ENCODE results near the gene ARID5B. TPM values are rescaled to one million over a fixed set of nuclear protein-coding genes. Genes with fewer than 3 reads are reported as not detected.

ARID5B gene
- total and polyA plus RNA-seq, 2 experiments from 2014 or later: 1.3 to 1.6 TPM

DNA sequence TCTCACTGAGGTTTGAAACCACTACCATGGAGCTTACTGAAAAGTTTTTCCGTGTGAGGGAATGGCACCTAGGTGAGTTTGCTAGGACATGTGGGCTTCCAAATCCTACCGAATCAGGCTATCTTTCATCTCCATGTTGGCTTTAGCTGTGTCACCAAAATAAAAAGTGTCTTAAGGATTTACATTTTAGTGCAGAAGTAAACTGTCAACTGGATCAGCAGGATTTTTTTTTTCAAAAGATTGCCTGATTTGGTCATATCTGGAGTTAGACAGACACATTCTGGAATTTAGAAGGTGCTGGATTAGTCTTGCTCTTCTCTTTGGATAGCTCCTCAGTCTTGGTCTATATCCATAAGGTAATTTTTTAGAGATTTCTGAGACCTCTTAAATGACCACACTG lies 5.5 kb downstream of the ARID5B start (continued):
- TF ChIP-seq ZNF462 (CRISPR knock-in tag; IDR thresholded peaks at IDR 0.05): no peak

GRCh38 chr10:61907587-61907986 lies 6.1 kb downstream of the ARID5B start:
- H4K20me1 ChIP-seq (replicated peaks; ENCODE audit: insufficient read depth): no peaks in the 10 kb centered on the region
- TF ChIP-seq EZH2phosphoT487 (IDR thresholded peaks at IDR 0.05; ENCODE audit: unreplicated experiment): no peak
- TF ChIP-seq ZNF331 (CRISPR knock-in tag; IDR thresholded peaks at IDR 0.05; ENCODE audit: low read depth): no peak
- TF ChIP-seq ZNF114 (CRISPR knock-in tag; IDR thresholded peaks at IDR 0.05): no peak
- TF ChIP-seq, protein P1, sequence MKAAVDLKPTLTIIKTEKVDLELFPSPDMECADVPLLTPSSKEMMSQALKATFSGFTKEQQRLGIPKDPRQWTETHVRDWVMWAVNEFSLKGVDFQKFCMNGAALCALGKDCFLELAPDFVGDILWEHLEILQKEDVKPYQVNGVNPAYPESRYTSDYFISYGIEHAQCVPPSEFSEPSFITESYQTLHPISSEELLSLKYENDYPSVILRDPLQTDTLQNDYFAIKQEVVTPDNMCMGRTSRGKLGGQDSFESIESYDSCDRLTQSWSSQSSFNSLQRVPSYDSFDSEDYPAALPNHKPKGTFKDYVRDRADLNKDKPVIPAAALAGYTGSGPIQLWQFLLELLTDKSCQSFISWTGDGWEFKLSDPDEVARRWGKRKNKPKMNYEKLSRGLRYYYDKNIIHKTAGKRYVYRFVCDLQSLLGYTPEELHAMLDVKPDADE (IDR thresholded peaks at IDR 0.05): no peak
- no peak for TF ChIP-seq CREB1 (CRISPR knock-in tag; IDR thresholded peaks at IDR 0.05; ENCODE audit: low read depth)
- no peak for TF ChIP-seq ZNF462 (CRISPR knock-in tag; IDR thresholded peaks at IDR 0.05)
- TF ChIP-seq STAT1 (IDR thresholded peaks at IDR 0.05; ENCODE audit: unreplicated experiment): no peak

More at GRCh38 chr10:61907587-61907986, 6.1 kb downstream of the ARID5B start:
- Mint-ChIP-seq H3K27ac (no peak overlapping the region), H3K4me3 (no peak overlapping the region), H3K4me1 (peaks cover 12% of the 10 kb centered on the region), H3K27me3 (ENCODE audit: insufficient read depth, low read depth, poor library complexity) (peaks cover 11% of the 10 kb centered on the region), H3K9me3 (no peaks in the 10 kb centered on the region), H3K36me3 (ENCODE audit: low read depth) (no peaks in the 10 kb centered on the region; the same call in 2 of the 3 replicates)
- Histone ChIP-seq H3K4me2 (no peak overlapping the region), H3K27ac (ENCODE audit: low read depth) (no peak overlapping the region), H3K27me3 (ENCODE audit: insufficient read depth) (peaks cover 4% of the 10 kb centered on the region), H3F3A (replicated peaks; ENCODE audit: low read depth) (no peaks in the 10 kb centered on the region), H2AFZ (no peak overlapping the region), H3K4me3 (no peak overlapping the region), H3K36me3 (ENCODE audit: insufficient read depth) (no peaks in the 10 kb centered on the region), H3K4me1 (ENCODE audit: insufficient read depth) (peaks cover 7% of the 10 kb centered on the region), H3K9me2 (ENCODE audit: insufficient read depth) (no peaks in the 10 kb centered on the region), H3K79me2 (replicated peaks; ENCODE audit: insufficient read depth) (no peaks in the 10 kb centered on the region; the same call in 1 of the 2 replicates)
- DNase-seq (ENCODE audit: low spot score): no peak
- ATAC-seq: no peak

Data from GM23338 (cell line).